B cell (primary cell): Measurements from ENCODE around the gene HHAT.

Experiments used
- EZH2 ChIP-seq: IDR thresholded peaks from 2 replicates; pipeline ENCODE4 v1.6.1; 2012; ENCODE audit warnings: borderline replicate concordance, low read depth, mild to moderate bottlenecking, moderate library complexity, low read length; ENCODE audit not compliant: insufficient read depth, poor library complexity, severe bottlenecking
- TF ChIP-seq, protein P1 (sequence below): fragments of 200-600 bp; IDR thresholded peaks from one replicate; pipeline ENCODE4 v1.8.0; 2022; ENCODE audit warnings: antibody characterized with exemption, mild to moderate bottlenecking

DNA sequence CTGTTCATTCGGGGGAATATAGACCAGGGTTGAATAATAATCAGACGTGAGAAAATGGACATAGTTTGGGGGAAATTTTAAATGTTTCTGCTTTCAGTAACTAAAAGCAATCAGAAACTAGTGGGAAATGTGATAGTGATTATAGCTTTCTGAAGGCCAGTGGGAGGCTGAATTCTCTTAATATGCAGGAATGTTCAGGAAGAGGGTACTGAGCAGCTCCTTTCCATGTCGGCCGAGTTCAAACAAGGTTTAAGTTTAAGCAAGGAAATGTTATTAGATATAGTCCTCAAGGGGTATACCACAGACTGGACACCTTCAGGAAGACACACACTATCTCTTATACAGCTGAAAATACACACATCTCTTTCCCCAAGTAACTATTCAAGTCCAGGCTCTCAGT lies 105.5 kb downstream of the HHAT start:
- no peak for TF ChIP-seq EZH2
- TF ChIP-seq, protein P1, sequence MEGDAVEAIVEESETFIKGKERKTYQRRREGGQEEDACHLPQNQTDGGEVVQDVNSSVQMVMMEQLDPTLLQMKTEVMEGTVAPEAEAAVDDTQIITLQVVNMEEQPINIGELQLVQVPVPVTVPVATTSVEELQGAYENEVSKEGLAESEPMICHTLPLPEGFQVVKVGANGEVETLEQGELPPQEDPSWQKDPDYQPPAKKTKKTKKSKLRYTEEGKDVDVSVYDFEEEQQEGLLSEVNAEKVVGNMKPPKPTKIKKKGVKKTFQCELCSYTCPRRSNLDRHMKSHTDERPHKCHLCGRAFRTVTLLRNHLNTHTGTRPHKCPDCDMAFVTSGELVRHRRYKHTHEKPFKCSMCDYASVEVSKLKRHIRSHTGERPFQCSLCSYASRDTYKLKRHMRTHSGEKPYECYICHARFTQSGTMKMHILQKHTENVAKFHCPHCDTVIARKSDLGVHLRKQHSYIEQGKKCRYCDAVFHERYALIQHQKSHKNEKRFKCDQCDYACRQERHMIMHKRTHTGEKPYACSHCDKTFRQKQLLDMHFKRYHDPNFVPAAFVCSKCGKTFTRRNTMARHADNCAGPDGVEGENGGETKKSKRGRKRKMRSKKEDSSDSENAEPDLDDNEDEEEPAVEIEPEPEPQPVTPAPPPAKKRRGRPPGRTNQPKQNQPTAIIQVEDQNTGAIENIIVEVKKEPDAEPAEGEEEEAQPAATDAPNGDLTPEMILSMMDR: no peak
